ENCODE data around the gene PSD2. TPM values are rescaled to one million over a fixed set of nuclear protein-coding genes. Genes with fewer than 3 reads are reported as not detected.

PSD2 gene
- polyA plus RNA-seq (ENCODE audit: insufficient read length in 3 of 3): 1 to 10 TPM; 2.0 to 2.6 (median 2.2) TPM
- long read RNA-seq, donor 1: 0 reads
- long read RNA-seq, donor 2: 0 reads
- long read RNA-seq, donor 3: 0 reads
- long read RNA-seq, donor 4: 0 reads
- long read RNA-seq, donor 5: 0 reads
- long read RNA-seq, donor 6: 0 reads
- long read RNA-seq, donor 7: 0 reads
- long read RNA-seq, donor 8: 0 reads
- long read RNA-seq, donor 9: 0 reads
- long read RNA-seq, donor 10: 0 reads
- long read RNA-seq, donor 11: 0 reads
- long read RNA-seq, donor 12: 0 reads
- long read RNA-seq, donor 13: 0 reads
- long read RNA-seq, donor 14: 0 reads
- long read RNA-seq, donor 15: 0 reads
- long read RNA-seq, donor 16: 0 reads

DNA sequence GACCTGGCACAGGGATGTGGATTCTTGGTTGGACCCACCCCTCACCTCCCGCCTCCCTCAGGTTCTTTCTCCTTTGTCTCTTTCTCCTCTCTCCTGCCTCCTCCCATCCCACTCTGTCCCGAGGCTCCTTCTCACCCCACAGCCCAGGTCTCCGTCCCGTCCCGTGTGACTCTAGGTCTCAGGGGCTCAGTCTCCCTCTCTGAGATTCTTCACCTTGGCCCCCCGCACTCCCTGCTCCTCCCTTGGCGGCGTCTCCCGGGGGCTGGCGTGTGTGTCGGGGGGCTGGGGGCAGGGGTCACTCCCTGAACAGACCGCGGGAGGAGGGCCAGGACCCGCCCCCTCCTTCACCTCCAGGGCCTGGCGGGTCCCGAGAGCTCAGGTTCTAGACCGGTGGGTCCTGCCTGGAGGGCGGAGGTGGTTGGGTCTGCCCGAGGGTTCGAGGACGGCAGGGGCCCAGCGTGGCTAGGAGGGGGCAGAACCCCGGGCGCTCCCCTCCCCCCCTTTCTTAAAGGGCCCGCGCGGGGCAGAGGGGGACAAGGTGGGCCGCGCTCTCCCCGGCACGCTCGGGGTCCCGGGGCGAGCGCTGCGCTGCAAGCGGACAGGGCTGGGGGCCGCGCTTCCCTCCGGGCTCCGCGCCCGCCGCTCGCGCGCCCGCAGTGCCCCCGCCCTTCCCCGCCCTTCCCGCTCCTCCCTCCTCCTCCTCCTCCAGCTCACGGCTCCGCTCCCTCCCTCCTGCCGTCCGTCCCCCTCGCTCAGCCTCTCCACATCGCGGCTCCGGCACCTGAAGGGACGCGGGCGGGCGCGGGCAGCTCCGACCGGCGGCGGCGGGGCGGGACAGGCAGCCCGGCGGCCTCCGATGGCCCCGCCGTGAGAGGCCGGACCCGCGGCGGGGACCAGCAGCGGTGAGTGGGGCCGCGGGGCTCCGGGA is at the start of gene PSD2:
TSS of gene PSD2 (plus strand) at position 735 of the 928 bp plus-strand sequence. CDS start 13,633 bp downstream, outside the sequence.
- peak in 4 of 11 donors; percentile 23 to 34 (median 32) for DNase-seq (ENCODE audit: extremely low read depth in 1 of 11, low read depth in 9 of 11, low spot score in 4 of 11)

GRCh38 chr5:139746691-139747582 is 48.7 kb upstream of the PSD2 start:
- DNase-seq (ENCODE audit: extremely low read depth in 1 of 11, low read depth in 9 of 11, low spot score in 4 of 11): peak in 1 of 11 donors; percentile 69

GRCh38 chr5:139747583-139748504 is 47.8 kb upstream of the PSD2 start:
- DNase-seq (ENCODE audit: extremely low read depth in 1 of 11, low read depth in 9 of 11, low spot score in 4 of 11): peak in 1 of 11 donors; percentile 58

DNA sequence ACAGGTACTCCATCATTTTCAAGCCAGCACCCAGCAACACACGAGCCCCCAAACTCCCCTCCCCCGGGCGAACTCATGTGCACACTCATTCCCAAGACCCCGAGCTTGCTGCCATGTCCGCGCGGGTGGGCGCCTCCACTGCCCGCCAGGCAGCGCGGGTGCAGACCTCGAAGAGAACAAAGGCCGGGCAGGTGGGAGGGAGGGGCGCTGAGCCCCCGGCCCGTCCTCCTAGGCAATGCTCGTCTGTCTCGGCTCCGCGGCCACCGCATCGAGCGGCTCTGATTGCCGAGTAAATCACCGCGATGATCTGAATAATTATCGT is 47.1 kb upstream of the PSD2 start:
- no peak for DNase-seq (ENCODE audit: extremely low read depth in 1 of 11, low read depth in 9 of 11, low spot score in 4 of 11)

GRCh38 chr5:139749242-139749641 is 46.4 kb upstream of the PSD2 start:
- no peak for DNase-seq (ENCODE audit: extremely low read depth in 1 of 11, low read depth in 9 of 11, low spot score in 4 of 11)

DNA sequence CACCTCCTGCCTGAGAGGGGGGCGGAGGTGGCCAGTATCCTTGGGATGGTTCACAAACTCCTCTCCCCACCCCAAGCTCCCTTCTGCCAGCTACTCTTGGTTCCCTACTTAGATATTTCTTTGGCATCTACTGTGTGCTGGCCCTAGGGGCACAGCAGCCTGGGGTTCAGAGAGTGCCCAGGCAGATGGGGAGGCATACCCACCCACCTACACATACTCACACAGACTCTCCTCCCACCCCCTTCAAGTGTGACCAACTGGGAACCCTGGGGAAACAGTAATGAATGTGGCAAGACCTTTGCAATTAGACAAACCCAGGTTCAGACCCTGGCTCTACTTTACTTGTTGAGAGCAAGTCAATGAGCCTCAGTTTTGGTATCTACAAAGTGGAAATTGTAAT is 44.4 kb upstream of the PSD2 start:
- DNase-seq (ENCODE audit: extremely low read depth in 1 of 11, low read depth in 9 of 11, low spot score in 4 of 11): no peak

DNA sequence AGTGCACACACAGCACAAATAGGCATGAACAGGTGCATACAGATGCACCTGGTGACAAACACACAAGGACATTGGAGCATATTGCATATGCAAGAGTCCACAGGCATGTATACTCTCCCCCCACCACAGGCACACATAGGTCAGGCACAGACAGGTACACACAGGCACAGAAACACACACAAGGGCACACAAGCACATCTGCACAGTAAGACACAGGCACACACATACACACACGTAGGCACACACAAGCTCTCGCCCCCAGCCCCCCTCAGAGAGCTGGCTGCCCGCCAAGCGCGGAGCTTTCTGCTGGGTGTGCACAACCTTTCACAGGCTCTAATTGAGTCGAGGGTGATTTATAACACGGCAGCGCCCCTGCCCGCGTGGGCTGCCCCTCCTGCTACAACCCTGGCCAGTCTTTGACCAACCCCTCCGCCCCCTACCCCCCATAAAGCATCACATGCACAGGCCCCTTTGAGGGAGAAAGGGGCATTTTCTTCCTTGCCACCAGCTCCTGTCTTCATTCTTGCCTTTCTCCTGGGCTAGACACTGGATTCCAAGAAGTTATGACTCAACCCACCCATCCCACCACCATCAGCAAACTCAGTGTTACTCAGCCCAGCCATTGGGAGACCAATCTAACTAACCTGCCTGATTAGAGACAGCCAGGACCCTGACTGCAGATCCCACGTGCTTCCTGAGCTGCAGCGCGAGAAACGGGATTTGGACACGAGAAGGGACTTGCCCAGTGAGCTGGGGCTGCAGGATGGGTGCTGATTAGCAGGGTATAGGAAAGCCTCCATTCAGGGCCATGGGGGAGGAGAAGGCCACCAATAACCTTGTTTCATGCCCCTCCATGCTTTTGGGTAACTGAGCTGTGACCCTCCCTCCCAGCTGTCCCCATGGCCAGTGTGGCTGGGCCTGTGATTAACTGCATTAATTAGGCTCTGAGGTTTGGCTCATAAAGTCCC is 42.8 kb upstream of the PSD2 start:
- no peak for DNase-seq (ENCODE audit: extremely low read depth in 1 of 11, low read depth in 9 of 11, low spot score in 4 of 11)

DNA sequence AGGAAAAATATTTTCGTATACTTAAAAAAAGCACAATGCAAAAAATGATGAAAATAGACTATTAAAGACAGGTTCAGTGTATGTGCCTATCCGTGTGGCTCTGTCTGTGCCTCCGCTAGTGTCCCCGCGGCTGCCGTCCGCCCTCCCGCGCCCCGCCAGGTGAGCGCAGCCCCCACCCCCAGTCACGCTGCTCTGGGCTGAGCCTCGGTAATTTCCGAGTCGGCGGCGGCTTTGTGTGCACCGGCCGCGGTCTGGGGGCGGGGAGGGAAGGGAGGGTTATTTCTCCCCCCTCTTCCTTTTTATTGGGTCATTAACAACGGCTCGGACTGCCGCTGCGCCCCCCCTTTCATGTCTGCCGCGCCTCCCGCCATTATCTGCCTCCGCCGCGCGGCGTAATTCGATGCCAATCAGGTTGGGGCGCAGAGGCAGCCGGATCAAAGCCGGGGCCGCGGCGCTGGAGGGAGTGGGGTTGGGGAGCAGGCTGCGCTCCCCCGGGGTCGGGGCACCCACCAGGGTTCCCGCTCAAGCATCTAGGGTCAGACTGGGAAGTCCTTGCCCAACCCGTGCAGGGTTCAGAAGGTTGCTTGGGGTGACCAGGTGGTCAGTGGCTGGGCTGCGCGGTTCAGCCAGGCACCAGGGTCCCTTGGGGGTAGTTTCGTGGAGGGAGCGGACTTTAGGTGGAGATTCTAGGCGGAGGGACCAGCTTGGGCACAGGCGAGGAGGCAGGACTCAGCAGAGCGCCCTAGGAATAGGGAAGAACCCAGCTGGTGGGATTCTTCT is 39.5 kb upstream of the PSD2 start:
- DNase-seq (ENCODE audit: extremely low read depth in 1 of 11, low read depth in 9 of 11, low spot score in 4 of 11): peak in 1 of 11 donors; percentile 48

DNA sequence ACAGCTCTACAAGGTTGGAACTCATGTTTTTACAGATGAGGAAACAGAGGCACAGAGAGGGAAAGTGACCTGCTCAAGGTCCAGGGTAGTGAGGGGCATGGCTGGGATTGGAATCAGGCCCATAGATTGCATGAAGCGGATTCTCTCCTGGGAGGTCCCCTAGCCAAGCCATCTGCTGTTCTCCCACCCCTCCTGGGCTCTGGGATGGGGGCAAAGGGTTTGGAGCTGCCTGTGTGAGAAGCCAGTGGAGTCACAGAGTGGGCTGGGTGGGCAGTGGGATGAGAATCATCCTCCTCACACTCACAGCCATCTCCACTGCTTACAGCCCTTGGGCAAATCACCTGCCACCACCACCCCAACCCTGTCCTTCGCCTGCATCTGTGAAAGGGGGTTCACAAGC is 38.6 kb upstream of the PSD2 start:
- DNase-seq (ENCODE audit: extremely low read depth in 1 of 11, low read depth in 9 of 11, low spot score in 4 of 11): no peak

DNA sequence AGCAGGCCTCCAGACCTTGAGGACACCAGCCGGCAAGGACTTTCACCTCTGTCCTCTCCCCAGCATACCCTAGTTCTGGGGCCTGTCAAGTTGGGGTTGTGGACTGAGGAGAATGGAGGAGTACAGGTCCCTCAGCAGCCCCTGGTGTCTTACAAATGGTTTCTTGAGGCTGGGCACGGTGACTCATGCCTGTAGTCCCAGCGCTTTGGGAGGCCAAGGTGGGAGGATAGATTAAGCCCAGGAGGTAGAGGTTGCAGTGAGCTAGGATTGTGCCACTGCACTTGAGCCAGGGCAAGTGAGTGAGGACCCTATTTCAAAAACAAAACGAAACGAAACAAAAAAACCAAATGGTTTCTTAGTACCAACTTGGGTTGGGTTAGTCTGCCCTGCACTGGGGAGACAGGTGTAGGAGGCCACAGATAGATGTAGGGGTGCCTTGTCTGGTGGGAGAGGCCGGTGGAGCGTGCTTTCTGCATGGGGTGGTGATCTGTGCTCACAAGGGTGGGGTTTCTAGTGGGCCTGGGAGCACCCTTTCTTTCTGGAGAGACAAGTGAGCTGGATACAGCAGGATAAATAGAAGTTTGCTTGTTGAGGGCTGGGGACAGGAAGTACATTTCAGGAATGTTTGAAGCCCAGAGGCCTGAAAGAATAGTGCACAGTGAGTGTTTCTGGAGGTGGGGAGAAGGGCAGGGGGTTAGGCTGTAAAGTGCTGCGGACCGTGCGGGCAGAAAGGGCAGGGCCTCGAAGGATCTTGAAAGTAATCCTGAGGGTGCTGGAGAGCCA is 37.7 kb upstream of the PSD2 start:
- no peak for DNase-seq (ENCODE audit: extremely low read depth in 1 of 11, low read depth in 9 of 11, low spot score in 4 of 11)

DNA sequence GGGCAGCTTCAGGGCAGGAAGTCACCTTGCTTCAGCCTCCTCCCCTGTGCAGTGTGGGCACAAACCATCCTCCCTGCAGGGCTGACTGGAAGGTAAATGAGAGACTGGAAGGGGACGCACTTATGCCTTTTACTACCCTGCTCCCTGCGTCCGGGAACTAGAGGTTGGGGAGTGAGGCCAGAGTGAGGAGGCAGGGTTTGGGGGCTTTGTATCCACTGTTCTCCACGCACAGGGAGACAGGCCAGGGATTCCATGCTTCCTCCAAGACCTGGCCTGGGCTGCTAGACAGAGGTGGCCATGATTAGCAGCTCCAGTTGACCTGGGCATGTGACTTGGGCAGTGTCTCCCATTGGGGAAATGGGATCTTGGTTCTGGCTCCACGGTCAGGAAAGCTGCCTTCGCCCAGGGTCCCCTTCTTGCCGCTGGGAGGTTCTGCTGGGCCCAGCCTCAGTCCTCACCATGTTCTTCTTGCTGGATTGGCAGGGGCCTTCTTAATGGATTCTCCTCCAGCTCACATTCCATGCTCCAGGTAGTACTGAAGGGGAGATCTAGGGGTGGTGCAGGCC is 37.0 kb upstream of the PSD2 start:
- no peak for DNase-seq (ENCODE audit: extremely low read depth in 1 of 11, low read depth in 9 of 11, low spot score in 4 of 11)

- peak in 1 of 11 donors; percentile 66 for DNase-seq (ENCODE audit: extremely low read depth in 1 of 11, low read depth in 9 of 11, low spot score in 4 of 11)
Measured at GRCh38 chr5:139759219-139759721, 36.3 kb upstream of the PSD2 start.

DNA sequence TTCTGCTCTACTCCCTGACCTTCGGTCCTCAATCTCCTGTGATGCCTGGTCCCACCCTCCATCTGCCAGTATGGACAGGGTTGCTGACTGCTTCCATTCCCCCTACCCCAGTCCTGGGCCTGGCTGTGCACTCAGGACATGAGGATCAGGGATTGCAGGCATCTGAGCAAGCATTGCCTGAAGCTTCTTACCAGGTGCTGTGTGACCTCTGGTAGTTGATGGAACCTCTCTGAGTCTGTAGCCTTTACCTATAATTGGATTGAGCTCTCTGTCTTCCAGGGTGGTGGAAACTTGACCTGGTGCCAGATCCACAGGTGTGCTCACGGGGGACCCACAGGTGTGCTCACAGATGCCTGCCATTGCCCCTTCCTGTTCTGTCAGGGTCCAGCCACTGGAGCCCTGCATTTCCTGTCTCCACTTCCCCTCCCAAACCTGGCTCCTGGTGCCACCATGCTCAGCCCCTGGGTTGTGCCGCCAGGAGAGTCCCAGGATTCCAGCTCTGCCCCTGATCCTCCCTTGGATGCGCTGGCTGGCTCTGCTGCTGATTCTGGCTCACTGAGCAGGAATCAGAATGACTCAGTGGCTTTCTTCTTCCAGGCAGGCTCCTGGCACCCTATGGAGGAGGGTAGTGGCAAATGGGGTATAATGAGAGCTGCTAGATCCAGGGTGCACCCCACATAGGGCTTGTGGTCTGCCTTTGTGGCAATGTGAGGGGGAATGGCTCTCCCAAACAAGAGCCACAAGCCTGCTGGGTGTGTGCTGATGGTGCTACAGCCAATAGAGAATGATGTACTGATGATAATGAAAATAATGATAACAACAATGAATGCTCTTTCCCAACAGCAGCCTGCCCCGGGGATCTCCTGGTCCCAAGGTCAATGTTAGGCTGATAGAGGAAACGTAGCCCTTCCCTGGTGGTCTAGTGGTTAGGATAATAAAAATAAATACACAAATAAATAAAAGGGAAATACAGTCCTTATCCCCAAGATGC is 35.2 kb upstream of the PSD2 start:
- DNase-seq (ENCODE audit: extremely low read depth in 1 of 11, low read depth in 9 of 11, low spot score in 4 of 11): no peak

DNA sequence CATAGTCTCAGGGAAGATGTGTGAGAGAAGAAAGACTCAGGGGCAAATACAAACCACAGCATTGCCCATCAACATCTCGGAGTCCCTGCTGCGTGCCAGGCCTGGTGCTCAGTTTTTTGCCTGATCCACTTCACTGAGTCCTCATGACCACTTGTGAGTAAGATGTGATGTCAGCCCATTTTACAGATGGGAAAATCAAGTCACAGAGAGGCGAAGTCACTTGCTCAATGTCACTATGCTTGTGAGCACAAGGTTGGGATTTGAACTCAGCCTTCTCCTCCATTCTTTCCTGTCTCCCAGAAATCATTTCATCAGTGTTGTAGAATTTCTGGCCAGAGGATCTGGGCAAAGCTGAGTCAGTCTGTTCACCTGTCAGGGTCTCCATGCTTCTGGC is 34.6 kb upstream of the PSD2 start:
- DNase-seq (ENCODE audit: extremely low read depth in 1 of 11, low read depth in 9 of 11, low spot score in 4 of 11): no peak
